Measurements from ENCODE around the gene PIK3CG.
"Not testable (repeated sequence)": the region's sequence is repeated elsewhere in the genome, so short reads cannot be mapped to it uniquely, and the experiment has no call there.

Gene PIK3CG

DNA sequence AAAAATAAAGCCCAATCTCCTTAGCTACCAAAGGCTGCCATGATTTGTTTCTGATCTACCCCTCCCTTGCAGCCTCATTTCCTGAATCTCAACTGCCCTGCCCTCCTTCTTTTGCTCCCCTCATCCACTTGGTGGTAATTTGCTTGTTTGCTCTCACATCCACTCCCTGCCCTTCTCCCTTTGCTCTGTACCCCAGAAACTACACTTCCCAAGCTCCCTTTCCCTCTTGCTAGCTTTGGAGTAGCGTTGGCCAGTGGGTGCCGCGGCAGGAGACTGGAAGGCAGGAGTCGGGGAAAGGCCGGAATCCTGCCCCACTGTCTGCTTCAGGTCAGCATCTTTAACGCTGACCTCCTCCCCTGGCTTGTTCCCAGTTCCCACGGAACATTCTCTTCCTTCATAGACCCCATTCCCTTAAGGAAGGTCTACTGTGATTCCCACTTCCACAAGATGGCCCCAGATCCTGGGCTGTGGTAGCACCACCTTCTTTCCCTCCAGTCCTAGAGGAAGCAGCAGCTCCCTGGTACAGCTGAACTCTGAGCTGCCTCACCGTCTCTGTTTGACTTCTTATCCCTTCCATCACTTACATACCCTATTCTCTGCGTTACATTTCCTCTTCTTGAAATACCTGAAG, 79.1 kb downstream of the PIK3CG start:
- DNase-seq, result no peak

- DNase-seq, result peak in 2 of 5 experiments; percentile 4 to 57
Measured at GRCh38 chr7:106947244-106947728, 82.2 kb downstream of the PIK3CG start.

- DNase-seq, result no peak
Measured at GRCh38 chr7:106952001-106952657, 87.0 kb downstream of the PIK3CG start.

DNA sequence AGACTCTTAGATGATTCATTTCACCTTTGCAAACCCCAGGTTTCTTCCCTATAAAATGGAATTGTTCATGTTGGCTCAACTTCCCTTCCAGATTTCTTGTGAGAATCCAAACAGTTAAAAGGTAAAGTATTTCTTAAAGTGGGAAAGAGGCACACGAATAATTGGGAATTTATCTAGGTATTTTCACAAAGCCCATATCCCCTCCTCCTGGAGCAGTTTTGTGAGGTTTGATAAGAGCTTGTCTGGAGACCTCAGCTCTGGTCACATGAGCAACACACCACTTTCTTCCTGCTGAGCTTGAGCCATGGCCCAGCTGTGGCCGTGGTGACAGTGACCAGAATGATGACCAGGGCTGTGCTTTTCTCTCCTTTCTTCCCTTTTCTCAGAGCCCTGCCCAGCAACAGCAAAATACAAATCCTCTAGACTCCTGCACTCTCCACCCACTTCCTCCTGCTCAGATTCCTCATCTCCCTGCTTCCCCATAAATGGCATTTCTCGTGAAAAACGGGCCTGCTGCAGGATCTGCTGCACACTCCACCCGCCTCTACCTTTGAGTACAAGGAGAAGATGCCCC, 87.7 kb downstream of the PIK3CG start:
- no peak for DNase-seq

DNA sequence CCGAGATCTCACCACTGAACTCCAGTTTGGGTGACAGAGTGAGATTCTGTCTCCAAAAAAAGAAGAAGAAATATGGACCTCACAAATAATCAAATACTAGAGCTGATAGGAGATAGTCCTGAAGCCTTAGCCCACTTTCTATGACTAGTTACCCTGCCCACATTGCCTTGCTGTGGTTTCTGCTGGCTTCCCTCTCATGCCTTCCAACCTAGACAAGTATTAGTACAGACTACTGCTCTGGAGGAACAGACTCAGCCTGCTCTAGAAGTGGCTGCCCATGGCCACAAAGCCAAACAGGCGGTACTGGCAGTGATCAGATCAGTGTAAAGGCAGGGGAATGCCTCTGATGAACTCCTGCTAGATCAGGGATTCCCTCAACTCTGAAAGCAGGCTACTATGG, 89.8 kb downstream of the PIK3CG start:
- no peak for DNase-seq

GRCh38 chr7:106955857-106956256, 90.8 kb downstream of the PIK3CG start:
- DNase-seq, result not testable (repeated sequence)

Data from T-helper 2 cell (primary cell).